H9 (cell line): ENCODE measurements around the gene ADAMTS16. TPM values are rescaled to one million over a fixed set of nuclear protein-coding genes. Genes with fewer than 3 reads are reported as not detected.

Experiments
- DNase-seq: peaks from one replicate; pipeline ENCODE4 v3.0.0-alpha.2; 2017
- H2AFZ ChIP-seq: one replicate; pipeline ENCODE4 v1.6.1; 2013; ENCODE audit warnings: mild to moderate bottlenecking, low read length, control low read depth, moderate library complexity
- H2AK5ac ChIP-seq: 2 replicates; pipeline ENCODE4 v1.6.1; 2013; ENCODE audit warnings: low read length, control low read depth, mixed read lengths; ENCODE audit not compliant: insufficient read length
- H2BK120ac ChIP-seq: one replicate; pipeline ENCODE4 v1.6.1; 2013; ENCODE audit warnings: low read depth, mild to moderate bottlenecking, low read length, control low read depth, inconsistent platforms; ENCODE audit not compliant: poor library complexity, severe bottlenecking
- H2BK12ac ChIP-seq: 2 replicates; pipeline ENCODE4 v1.6.1; 2013; ENCODE audit warnings: low read length, control low read depth, mixed read lengths, low read depth; ENCODE audit not compliant: insufficient read length
- H2BK15ac ChIP-seq: 2 replicates; pipeline ENCODE4 v1.6.1; 2013; ENCODE audit warnings: low read depth, low read length, control low read depth
- H2BK20ac ChIP-seq: one replicate; pipeline ENCODE4 v1.6.1; 2013; ENCODE audit warnings: low read depth, mild to moderate bottlenecking, low read length, control low read depth, inconsistent platforms; ENCODE audit not compliant: poor library complexity, severe bottlenecking
- H2BK5ac ChIP-seq: 2 replicates; pipeline ENCODE4 v1.6.1; 2013; ENCODE audit warnings: low read length, control low read depth, mixed read lengths; ENCODE audit not compliant: insufficient read length
- H3K14ac ChIP-seq: 2 replicates; pipeline ENCODE4 v1.6.1; 2013; ENCODE audit warnings: low read length, control low read depth; ENCODE audit not compliant: insufficient read depth
- H3K18ac ChIP-seq: 2 replicates; pipeline ENCODE4 v1.6.1; 2013; ENCODE audit warnings: low read depth, mild to moderate bottlenecking, mixed read lengths, low read length, control low read depth; ENCODE audit not compliant: insufficient read length
- H3K23ac ChIP-seq: 2 replicates; pipeline ENCODE4 v1.6.1; 2013; ENCODE audit warnings: low read length, control low read depth, mixed read lengths, low read depth; ENCODE audit not compliant: insufficient read length
- H3K23me2 ChIP-seq: 2 replicates; pipeline ENCODE4 v1.6.1; 2013; ENCODE audit warnings: low read depth, mild to moderate bottlenecking, mixed read lengths, low read length, control low read depth; ENCODE audit not compliant: insufficient read length, poor library complexity, severe bottlenecking
- H3K27ac ChIP-seq: 2 replicates; pipeline ENCODE4 v1.5.1; 2013; ENCODE audit warnings: low read length, control low read depth, mixed read lengths, low read depth; ENCODE audit not compliant: insufficient read length
- H3K27me3 ChIP-seq: 2 replicates; pipeline ENCODE4 v1.6.1; 2013; ENCODE audit warnings: low read length, control low read depth, inconsistent platforms; ENCODE audit not compliant: insufficient read depth
- H3K4ac ChIP-seq: 2 replicates; pipeline ENCODE4 v1.6.1; 2013; ENCODE audit warnings: low read depth, mild to moderate bottlenecking, control low read depth, inconsistent platforms, low read length, moderate library complexity
- H3K4me1 ChIP-seq: 2 replicates; pipeline ENCODE4 v1.6.1; 2013; ENCODE audit warnings: low read length, control low read depth, inconsistent platforms; ENCODE audit not compliant: insufficient read depth
- H3K4me2 ChIP-seq: 2 replicates; pipeline ENCODE4 v1.6.1; 2013; ENCODE audit warnings: low read length, control low read depth, mixed read lengths; ENCODE audit not compliant: insufficient read length, insufficient read depth
- H3K56ac ChIP-seq: 2 replicates; pipeline ENCODE4 v1.6.1; 2013; ENCODE audit warnings: low read depth, mild to moderate bottlenecking, mixed read lengths, low read length, control low read depth; ENCODE audit not compliant: insufficient read length
- H3K79me1 ChIP-seq: 2 replicates; pipeline ENCODE4 v1.6.1; 2013; ENCODE audit warnings: low read depth, mild to moderate bottlenecking, moderate library complexity, low read length, control low read depth, inconsistent platforms; ENCODE audit not compliant: insufficient read depth, poor library complexity, severe bottlenecking
- H3K79me2 ChIP-seq: 2 replicates; pipeline ENCODE4 v1.6.1; 2013; ENCODE audit warnings: low read length, control low read depth, inconsistent platforms; ENCODE audit not compliant: insufficient read depth
- H3K9ac ChIP-seq: 2 replicates; pipeline ENCODE4 v1.6.1; 2013; ENCODE audit warnings: low read length, control low read depth, mixed read lengths; ENCODE audit not compliant: insufficient read length; ENCODE audit errors: extremely low read depth
- H3K9me3 ChIP-seq: one replicate; pipeline ENCODE4 v1.6.1; 2013; ENCODE audit warnings: low read depth, low read length, inconsistent platforms; ENCODE audit not compliant: control insufficient read depth
- H3T11ph ChIP-seq: one replicate; pipeline ENCODE4 v1.6.1; 2013; ENCODE audit warnings: mild to moderate bottlenecking, low read length, control low read depth, inconsistent platforms
- H4K20me1 ChIP-seq: one replicate; pipeline ENCODE4 v1.6.1; 2013; ENCODE audit not compliant: control insufficient read depth, insufficient read length, insufficient read depth
- H4K5ac ChIP-seq: 2 replicates; pipeline ENCODE4 v1.6.1; 2013; ENCODE audit warnings: low read depth, mild to moderate bottlenecking, mixed read lengths, low read length, control low read depth; ENCODE audit not compliant: insufficient read length
- H4K8ac ChIP-seq: replicated peaks from 2 replicates; pipeline ENCODE4 v1.6.1; 2013; ENCODE audit warnings: low read length, control low read depth, mixed read lengths, low read depth; ENCODE audit not compliant: insufficient read length
- H4K91ac ChIP-seq: 2 replicates; pipeline ENCODE4 v1.6.1; 2013; ENCODE audit warnings: low read depth, mild to moderate bottlenecking, moderate library complexity, mixed read lengths, low read length, control low read depth; ENCODE audit not compliant: insufficient read length
- H3K27ac Mint-ChIP-seq, 3 experiments: 2 replicates in 2 of 3; 3 replicates in 1 of 3; pipeline ENCODE4 v1.8.0; 2020 to 2021; ENCODE audit warnings: mixed read lengths in 3 of 3, mild to moderate bottlenecking in 1 of 3, moderate library complexity in 1 of 3
- H3K27me3 Mint-ChIP-seq: 2 replicates; pipeline ENCODE4 v1.8.0; 2021; ENCODE audit warnings: low read depth, mild to moderate bottlenecking, moderate library complexity, mixed read lengths
- H3K36me3 Mint-ChIP-seq, 3 experiments: 2 replicates in 2 of 3; 3 replicates in 1 of 3; pipeline ENCODE4 v1.8.0; 2020 to 2021; ENCODE audit warnings: low read depth in 3 of 3, mixed read lengths in 3 of 3; ENCODE audit not compliant: insufficient read depth in 1 of 3
- H3K4me1 Mint-ChIP-seq, 2 experiments: 2 replicates each; pipeline ENCODE4 v1.8.0; 2020; ENCODE audit warnings: mixed read lengths in 2 of 2
- H3K4me3 Mint-ChIP-seq, 2 experiments: 2 replicates in 1 of 2; 3 replicates in 1 of 2; pipeline ENCODE4 v1.8.0; 2020 to 2021; ENCODE audit warnings: mild to moderate bottlenecking in 2 of 2, mixed read lengths in 2 of 2, moderate library complexity in 1 of 2
- H3K9me3 Mint-ChIP-seq, 2 experiments: 2 replicates in 1 of 2; 3 replicates in 1 of 2; pipeline ENCODE4 v1.8.0; 2020; ENCODE audit warnings: mild to moderate bottlenecking in 2 of 2, mixed read lengths in 2 of 2, moderate library complexity in 1 of 2
- CTCF ChIP-seq: fragments of 200-600 bp; sonication (generic); conservative IDR thresholded peaks from 3 replicates; pipeline ENCODE4 v1.8.0; 2021; ENCODE audit warnings: antibody characterized with exemption, mild to moderate bottlenecking
- WGBS: extraction: QIAGEN DNeasy Blood & Tissue Kit; methylation state at CpG from one replicate; pipeline ENCODE4 v1.1.7; 2013; ENCODE audit warnings: missing lambda C conversion rate, low lambda C conversion rate, mixed read lengths; ENCODE audit not compliant: insufficient read length; ENCODE audit errors: extremely low coverage; 5-methylcytosine and 5-hydroxymethylcytosine counted together
- total RNA-seq: library from RNA; stranded (reverse); gene quantifications from 2 replicates; pipeline ENCODE4 v1.2.1, GENCODE V29; 2021

ADAMTS16 gene
- total RNA-seq, 1 experiment from 2014 or later: 4.5 TPM

GRCh38 chr5:5335700-5336264 is 195.7 kb downstream of the ADAMTS16 start:
- H3K27ac Mint-ChIP-seq: no peak overlapping the region; a peak in 2 of 7 replicates
- H2AFZ ChIP-seq: no peak overlapping the region
- no CpG with 5 or more reads among the region's 4 CpGs for WGBS

More at GRCh38 chr5:5335700-5336264, 195.7 kb downstream of the ADAMTS16 start:
- Histone ChIP-seq H3K79me2 (no peaks in the 10 kb centered on the region), H2BK12ac (no peak overlapping the region), H2AK5ac (no peak overlapping the region), H3K23ac (no peak overlapping the region), H3T11ph (no peak overlapping the region), H3K18ac (no peak overlapping the region), H2BK120ac (no peak overlapping the region), H4K91ac (no peak overlapping the region), H3K4ac (no peak overlapping the region), H2BK5ac (no peak overlapping the region), H3K9ac (no peak overlapping the region), H3K56ac (no peak overlapping the region), H2BK20ac (no peak overlapping the region), H3K9me3 (no peaks in the 10 kb centered on the region), H4K20me1 (no peaks in the 10 kb centered on the region), H4K8ac (no peak overlapping the region), H3K23me2 (no peaks in the 10 kb centered on the region), H3K79me1 (no peaks in the 10 kb centered on the region), H3K27me3 (no peaks in the 10 kb centered on the region), H3K27ac (no peak overlapping the region), H2BK15ac (no peak overlapping the region), H3K4me2 (no peak overlapping the region), H4K5ac (no peak overlapping the region), H3K4me1 (peaks cover 8% of the 10 kb centered on the region; the same call in 1 of the 2 replicates), H3K14ac (no peak overlapping the region)
- peaks cover 5% of the 10 kb centered on the region; the same call in 1 of the 2 replicates for H3K27me3 Mint-ChIP-seq
- H3K9me3 Mint-ChIP-seq: no peaks in the 10 kb centered on the region
- TF ChIP-seq CTCF: no peak
- no peak for DNase-seq
- 0 out of 7 replicates have a peak, but pooled peaks cover 0 to 2% (median 0%) of the 10 kb centered on the region in 3 experiments for H3K36me3 Mint-ChIP-seq
- no peak overlapping the region for H3K4me3 Mint-ChIP-seq
- H3K4me1 Mint-ChIP-seq: peaks cover 25 to 38% of the 10 kb centered on the region in 2 experiments
